Upper lobe of left lung (tissue), 6 donors: ENCODE results near the gene MICU2. TPM values are rescaled to one million over a fixed set of nuclear protein-coding genes. Genes with fewer than 3 reads are reported as not detected.

Experiments
- ATAC-seq, 2 donors: fragments of 200-7000 bp; cut with Tn5 transposase; one replicate each; pipeline ENCODE4 v1.9.1; 2022; ENCODE audit warnings: mild to moderate bottlenecking in 2 of 2, moderate library complexity in 2 of 2; ENCODE audit not compliant: low FRiP score in 2 of 2
- DNase-seq, 2 donors: peaks; one replicate each; pipeline ENCODE4 v3.0.0-alpha.2; 2019 to 2020
- H3K27ac ChIP-seq, 4 donors: fragments of 200-600 bp; sonication (generic); one replicate each; pipeline ENCODE4 v1.5.1; 2016 to 2019
- H3K27me3 ChIP-seq, 4 donors: fragments of 200-600 bp; sonication (generic); one replicate each; pipeline ENCODE4 v1.5.1; 2017 to 2019
- H3K36me3 ChIP-seq, 4 donors: fragments of 200-600 bp; sonication (generic); one replicate each; pipeline ENCODE4 v1.5.1; 2016 to 2019
- H3K4me1 ChIP-seq, 4 donors: fragments of 200-600 bp; sonication (generic); one replicate each; pipeline ENCODE4 v1.5.1; 2018 to 2019
- H3K4me3 ChIP-seq, 4 donors: fragments of 200-600 bp; sonication (generic); one replicate each; pipeline ENCODE4 v1.5.1; 2017 to 2019; ENCODE audit warnings: mild to moderate bottlenecking in 2 of 4, moderate library complexity in 1 of 4
- H3K9me3 ChIP-seq, 4 donors: fragments of 200-600 bp; sonication (generic); one replicate each; pipeline ENCODE4 v1.5.1; 2018 to 2019
- CTCF ChIP-seq, 6 experiments: fragments of 450-650 bp in 4 of 6; fragments of 200-600 bp in 2 of 6; sonication (generic) in 2 of 6; IDR thresholded peaks; one replicate each; pipeline ENCODE4 v1.5.1; 2016 to 2019; ENCODE audit warnings: antibody characterized with exemption in 6 of 6
- EP300 ChIP-seq, 4 donors: sonication (generic); formaldehyde crosslinking; IDR thresholded peaks; one replicate each; pipeline ENCODE4 v1.5.1; 2017; ENCODE audit warnings: antibody characterized with exemption in 4 of 4, control low read depth in 2 of 4
- POLR2A ChIP-seq, 4 donors: fragments of 450-650 bp; IDR thresholded peaks; one replicate each; pipeline ENCODE4 v1.5.1; 2016 to 2017; ENCODE audit warnings: antibody characterized with exemption in 4 of 4, mild to moderate bottlenecking in 2 of 4
- POLR2AphosphoS5 ChIP-seq, 2 donors: sonication (generic); formaldehyde crosslinking; IDR thresholded peaks; one replicate each; pipeline ENCODE4 v1.5.1; 2017; ENCODE audit warnings: antibody characterized with exemption in 2 of 2
- WGBS, 2 donors: methylation state at CpG; one replicate each; pipeline ENCODE4 v1.1.5; 2017 to 2018; 5-methylcytosine and 5-hydroxymethylcytosine counted together
- total RNA-seq, 6 donors: library from RNA; depleted of rRNA in 4 of 6; stranded (reverse); fragments of >200 nt in 4 of 6; gene quantifications; one replicate each; pipeline versions ENCODE4 v1.1.0 to v1.2.1, GENCODE V29; 2016 to 2021
- donor health status: DM: no; HTN: no; CAD: no; lungs with moderate emphysema.
- donor health status: DM: no; HTN: yes; CAD: no; lungs with severe emphysema.

MICU2 gene
- total RNA-seq, 6 donors from 2014 or later: 27.9 to 80.4 (median 46.0) TPM

- Histone ChIP-seq H3K4me3 (no peak overlapping the region), H3K9me3 (no peaks in the 10 kb centered on the region), H3K27ac (no peak overlapping the region), H3K4me1 (peaks cover 0 to 4% (median 0%) of the 10 kb centered on the region in 4 donors), H3K36me3 (no peaks in the 10 kb centered on the region), H3K27me3 (no peaks in the 10 kb centered on the region)
- DNase-seq (no peak), ATAC-seq (no peak)
- TF ChIP-seq CTCF (IDR thresholded peaks at IDR 0.05): no peak
- no peak for TF ChIP-seq POLR2A (IDR thresholded peaks at IDR 0.05)
- no peak for TF ChIP-seq POLR2AphosphoS5 (IDR thresholded peaks at IDR 0.05)
- no peak for TF ChIP-seq EP300 (IDR thresholded peaks at IDR 0.05)
Measured at GRCh38 chr13:21576426-21576825, 27.5 kb downstream of the MICU2 start.

DNA sequence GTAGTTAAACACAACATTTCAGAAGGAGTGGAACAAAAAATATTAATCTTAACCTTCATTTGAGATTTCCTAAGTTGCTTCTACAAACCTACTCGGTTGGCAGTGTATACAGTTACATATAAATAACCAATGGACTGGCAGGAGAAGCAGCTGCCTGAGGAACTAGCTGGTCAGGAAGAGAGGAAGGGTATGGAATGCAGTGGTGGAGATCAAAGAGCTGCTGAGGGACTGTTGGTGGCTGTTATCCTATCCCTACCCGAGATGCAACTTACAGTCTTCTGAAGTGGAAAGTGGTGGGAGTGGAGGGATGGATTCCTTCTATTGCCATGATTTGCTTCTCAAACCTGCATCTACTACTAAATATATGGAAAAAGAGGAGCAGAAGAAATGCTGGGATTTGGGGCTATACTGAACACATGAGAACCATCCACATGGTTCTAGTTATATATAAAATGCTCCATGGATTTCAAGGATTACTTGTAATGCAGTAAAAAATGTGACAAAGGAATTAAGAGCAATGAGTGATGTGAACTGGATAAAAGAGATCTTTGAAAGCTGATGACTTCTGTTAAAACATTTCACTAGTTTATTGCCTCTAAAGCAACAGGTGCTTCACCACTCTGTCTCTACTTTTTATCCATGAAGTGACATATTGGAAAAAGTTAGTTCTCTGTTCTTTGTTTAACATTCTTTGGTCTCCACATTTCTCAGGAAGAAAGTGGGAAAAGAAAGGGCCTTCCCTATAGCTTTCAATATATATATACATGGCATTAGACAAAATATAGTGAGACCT lies 29.9 kb downstream of the MICU2 start:
- no peak for TF ChIP-seq CTCF (IDR thresholded peaks at IDR 0.05)
- no peak for TF ChIP-seq POLR2AphosphoS5 (IDR thresholded peaks at IDR 0.05)
- no peak for TF ChIP-seq POLR2A (IDR thresholded peaks at IDR 0.05)
- TF ChIP-seq EP300 (IDR thresholded peaks at IDR 0.05): no peak
- H3K27me3 ChIP-seq: no peaks in the 10 kb centered on the region
- DNase-seq (no peak), ATAC-seq (no peak)
- H3K4me1 ChIP-seq: peaks cover 0 to 8% (median 2%) of the 10 kb centered on the region in 4 donors
- H3K9me3 ChIP-seq: no peaks in the 10 kb centered on the region
- H3K4me3 ChIP-seq: no peak overlapping the region
- H3K27ac ChIP-seq: no peak overlapping the region
- no peaks in the 10 kb centered on the region for H3K36me3 ChIP-seq
- 69 to 72% methylated on average over 2 of the region's 2 CpGs for WGBS, 2 donors

DNA sequence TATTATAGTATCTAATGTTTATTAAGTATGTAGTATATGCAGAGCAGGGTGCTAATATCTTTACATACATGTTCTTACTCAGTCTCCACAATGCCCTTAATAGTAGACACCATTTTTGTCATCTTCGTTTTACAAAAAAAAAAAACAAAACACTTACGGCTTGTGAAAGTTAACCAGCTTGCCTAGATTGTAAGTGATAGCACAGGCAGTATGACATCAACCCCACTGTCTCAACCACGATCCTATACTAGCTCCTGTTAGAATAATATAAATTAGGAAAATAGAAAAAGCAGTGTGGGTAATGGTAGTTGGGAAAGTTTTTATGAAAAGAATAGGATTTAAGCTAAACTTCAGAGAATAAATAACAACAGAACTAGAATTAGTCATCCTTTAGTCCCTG lies 34.3 kb downstream of the MICU2 start:
- Histone ChIP-seq H3K27ac (no peak overlapping the region), H3K9me3 (no peaks in the 10 kb centered on the region), H3K4me3 (no peak overlapping the region), H3K27me3 (no peaks in the 10 kb centered on the region), H3K36me3 (peaks cover 0 to 18% (median 8%) of the 10 kb centered on the region in 4 donors), H3K4me1 (peaks cover 0 to 8% (median 2%) of the 10 kb centered on the region in 4 donors)
- WGBS, 2 donors: 89 to 94% methylated on average over 3 of the region's 3 CpGs
- no peak for ATAC-seq
- DNase-seq: no peak
- TF ChIP-seq EP300 (IDR thresholded peaks at IDR 0.05) (no peak), POLR2A (IDR thresholded peaks at IDR 0.05) (no peak), POLR2AphosphoS5 (IDR thresholded peaks at IDR 0.05) (no peak), CTCF (IDR thresholded peaks at IDR 0.05) (no peak)

DNA sequence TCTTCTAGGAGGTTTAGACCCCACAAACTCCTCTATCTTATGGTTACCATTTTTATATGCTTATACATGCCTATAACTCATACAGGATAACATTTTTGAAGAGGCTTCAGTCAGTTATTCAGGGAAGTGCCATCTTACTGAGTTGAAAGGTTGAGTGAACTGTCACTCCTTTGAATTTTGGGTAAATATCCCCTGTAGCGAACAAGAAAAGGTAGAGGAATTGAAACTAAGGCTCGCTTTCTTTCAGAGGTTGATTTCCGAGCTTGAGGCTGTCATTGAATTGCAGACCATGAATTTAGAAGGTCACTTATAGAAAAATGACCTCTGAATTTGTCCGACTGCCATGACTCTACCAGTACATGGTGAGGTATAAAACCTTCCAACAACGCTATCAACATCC lies 35.1 kb downstream of the MICU2 start:
- Histone ChIP-seq H3K27ac (no peak overlapping the region), H3K27me3 (no peaks in the 10 kb centered on the region), H3K4me1 (peaks cover 0 to 8% (median 2%) of the 10 kb centered on the region in 4 donors), H3K4me3 (no peak overlapping the region), H3K36me3 (peaks cover 0 to 26% (median 14%) of the 10 kb centered on the region in 4 donors), H3K9me3 (no peaks in the 10 kb centered on the region)
- DNase-seq (no peak), ATAC-seq (no peak)
- TF ChIP-seq POLR2AphosphoS5 (IDR thresholded peaks at IDR 0.05) (no peak), EP300 (IDR thresholded peaks at IDR 0.05) (no peak), POLR2A (IDR thresholded peaks at IDR 0.05) (no peak), CTCF (IDR thresholded peaks at IDR 0.05) (no peak)
- WGBS, 2 donors: 97% methylated on average over 5 of the region's 5 CpGs

- no peak for TF ChIP-seq POLR2AphosphoS5 (IDR thresholded peaks at IDR 0.05)
- TF ChIP-seq EP300 (IDR thresholded peaks at IDR 0.05): no peak
- TF ChIP-seq POLR2A (IDR thresholded peaks at IDR 0.05): no peak
- TF ChIP-seq CTCF (IDR thresholded peaks at IDR 0.05): no peak
- H3K4me1 ChIP-seq: peaks cover 0 to 8% (median 2%) of the 10 kb centered on the region in 4 donors
- DNase-seq (no peak), ATAC-seq (no peak)
- no peaks in the 10 kb centered on the region for H3K27me3 ChIP-seq
- H3K27ac ChIP-seq: no peak overlapping the region
- no peak overlapping the region for H3K4me3 ChIP-seq
- H3K9me3 ChIP-seq: no peaks in the 10 kb centered on the region
- 80 to 86% methylated on average over 2 of the region's 2 CpGs for WGBS, 2 donors
- peaks cover 0 to 38% (median 16%) of the 10 kb centered on the region in 4 donors for H3K36me3 ChIP-seq
Measured at GRCh38 chr13:21567714-21568113, 36.3 kb downstream of the MICU2 start.
